Skeletal muscle satellite cell (primary cell): Measurements from ENCODE around the gene RGL1.
"Not testable (repeated sequence)": the region's sequence is repeated elsewhere in the genome, so short reads cannot be mapped to it uniquely, and the experiment has no call there.

Experiments used
- H3K27me3 ChIP-seq: 2 replicates; pipeline ENCODE4 v1.7.0; 2013; ENCODE audit warnings: low read length; ENCODE audit not compliant: control insufficient read depth, insufficient read depth
- H3K36me3 ChIP-seq: 2 replicates; pipeline ENCODE4 v1.7.0; 2013; ENCODE audit warnings: mild to moderate bottlenecking, control low read depth, low read length; ENCODE audit not compliant: insufficient read depth
- H3K4me1 ChIP-seq: 2 replicates; pipeline ENCODE4 v1.7.0; 2013; ENCODE audit warnings: low read length; ENCODE audit not compliant: control insufficient read depth, insufficient read depth
- H3K4me2 ChIP-seq: 2 replicates; pipeline ENCODE4 v1.7.0; 2013; ENCODE audit warnings: mild to moderate bottlenecking, low read length
- H3K4me3 ChIP-seq: 2 replicates; pipeline ENCODE4 v1.7.0; 2013; ENCODE audit warnings: low read length
- H3K9ac ChIP-seq: 2 replicates; pipeline ENCODE4 v1.7.0; 2013; ENCODE audit warnings: mild to moderate bottlenecking, low read depth, low read length, moderate library complexity
- H3K9me3 ChIP-seq: replicated peaks from 2 replicates; pipeline ENCODE4 v1.7.0; 2013; ENCODE audit warnings: mild to moderate bottlenecking, control low read depth, low read length

The RGL1 gene

GRCh38 chr1:183774938-183775337 lies 30.0 kb upstream of the RGL1 start:
- Histone ChIP-seq H3K4me2 (no peak overlapping the region), H3K4me1 (no peaks in the 10 kb centered on the region), H3K9ac (no peak overlapping the region), H3K9me3 (no peaks in the 10 kb centered on the region), H3K36me3 (no peaks in the 10 kb centered on the region), H3K4me3 (no peak overlapping the region), H3K27me3 (no peaks in the 10 kb centered on the region)

GRCh38 chr1:183776731-183777130 lies 28.2 kb upstream of the RGL1 start:
- Histone ChIP-seq H3K36me3 (no peaks in the 10 kb centered on the region), H3K4me3 (no peak overlapping the region), H3K9ac (no peak overlapping the region), H3K9me3 (no peaks in the 10 kb centered on the region), H3K27me3 (no peaks in the 10 kb centered on the region), H3K4me1 (no peaks in the 10 kb centered on the region), H3K4me2 (no peak overlapping the region)

GRCh38 chr1:183777328-183777727 lies 27.6 kb upstream of the RGL1 start:
- H3K4me2 ChIP-seq = no peak overlapping the region

GRCh38 chr1:183778045-183778444 lies 26.9 kb upstream of the RGL1 start:
- H3K27me3 ChIP-seq = no peaks in the 10 kb centered on the region
- peaks cover 3% of the 10 kb centered on the region for H3K4me1 ChIP-seq

More at GRCh38 chr1:183777328-183777727, 27.6 kb upstream of the RGL1 start:
- H3K27me3 ChIP-seq = no peaks in the 10 kb centered on the region
- H3K9me3 ChIP-seq = no peaks in the 10 kb centered on the region
- no peaks in the 10 kb centered on the region for H3K4me1 ChIP-seq
- no peak overlapping the region for H3K9ac ChIP-seq
- no peak overlapping the region for H3K4me3 ChIP-seq
- no peaks in the 10 kb centered on the region for H3K36me3 ChIP-seq

GRCh38 chr1:183778568-183779433 lies 26.1 kb upstream of the RGL1 start:
- no peaks in the 10 kb centered on the region for H3K9me3 ChIP-seq
- no peak overlapping the region for H3K9ac ChIP-seq
- no peaks in the 10 kb centered on the region for H3K36me3 ChIP-seq
- H3K4me3 ChIP-seq = no peak overlapping the region
- H3K4me1 ChIP-seq = peaks cover 10% of the 10 kb centered on the region
- no peak overlapping the region for H3K4me2 ChIP-seq
- H3K27me3 ChIP-seq = no peaks in the 10 kb centered on the region

More at GRCh38 chr1:183778045-183778444, 26.9 kb upstream of the RGL1 start:
- Histone ChIP-seq H3K9ac (no peak overlapping the region), H3K9me3 (no peaks in the 10 kb centered on the region), H3K4me2 (no peak overlapping the region), H3K36me3 (no peaks in the 10 kb centered on the region), H3K4me3 (no peak overlapping the region)

- no peak overlapping the region for H3K4me3 ChIP-seq
- H3K36me3 ChIP-seq = no peaks in the 10 kb centered on the region
- H3K9me3 ChIP-seq = no peaks in the 10 kb centered on the region
- H3K4me2 ChIP-seq = no peak overlapping the region
- no peaks in the 10 kb centered on the region for H3K27me3 ChIP-seq
- peaks cover 15% of the 10 kb centered on the region for H3K4me1 ChIP-seq
- no peak overlapping the region for H3K9ac ChIP-seq
These were observed 24.8 kb upstream of the RGL1 start for GRCh38 chr1:183780159-183780558.

- no peaks in the 10 kb centered on the region for H3K36me3 ChIP-seq
- no peaks in the 10 kb centered on the region for H3K27me3 ChIP-seq
- no peak overlapping the region for H3K4me2 ChIP-seq
- H3K4me3 ChIP-seq = no peak overlapping the region
- no peaks in the 10 kb centered on the region for H3K9me3 ChIP-seq
- H3K9ac ChIP-seq = no peak overlapping the region
- H3K4me1 ChIP-seq = peaks cover 15% of the 10 kb centered on the region
These were observed 24.2 kb upstream of the RGL1 start for GRCh38 chr1:183780757-183781156.

- peaks cover 15% of the 10 kb centered on the region for H3K4me1 ChIP-seq
- H3K36me3 ChIP-seq = no peaks in the 10 kb centered on the region
- no peak overlapping the region for H3K4me2 ChIP-seq
- no peaks in the 10 kb centered on the region for H3K27me3 ChIP-seq
- H3K9ac ChIP-seq = no peak overlapping the region
- no peaks in the 10 kb centered on the region for H3K9me3 ChIP-seq
- H3K4me3 ChIP-seq = no peak overlapping the region
These were observed 21.6 kb upstream of the RGL1 start for GRCh38 chr1:183783342-183783741.

- Histone ChIP-seq H3K9ac (no peak overlapping the region), H3K9me3 (no peaks in the 10 kb centered on the region), H3K4me2 (no peak overlapping the region), H3K36me3 (no peaks in the 10 kb centered on the region), H3K4me1 (peaks cover 15% of the 10 kb centered on the region), H3K27me3 (no peaks in the 10 kb centered on the region), H3K4me3 (no peak overlapping the region)
These were observed 20.9 kb upstream of the RGL1 start for GRCh38 chr1:183783767-183784637.

GRCh38 chr1:183785921-183786320 lies 19.0 kb upstream of the RGL1 start:
- H3K4me3 ChIP-seq, H3K27me3 ChIP-seq, H3K4me2 ChIP-seq, H3K9ac ChIP-seq, H3K36me3 ChIP-seq, H3K9me3 ChIP-seq: not testable (repeated sequence)
- peaks cover 15% of the 10 kb centered on the region for H3K4me1 ChIP-seq

GRCh38 chr1:183787704-183788103 lies 17.2 kb upstream of the RGL1 start:
- peaks cover 15% of the 10 kb centered on the region for H3K4me1 ChIP-seq
- H3K4me3 ChIP-seq = no peak overlapping the region
- H3K9ac ChIP-seq = no peak overlapping the region
- no peaks in the 10 kb centered on the region for H3K36me3 ChIP-seq
- H3K9me3 ChIP-seq = no peaks in the 10 kb centered on the region
- no peaks in the 10 kb centered on the region for H3K27me3 ChIP-seq
- H3K4me2 ChIP-seq = no peak overlapping the region
